Inflammatory macrophage (primary cell): Measurements from ENCODE around the gene CYP2C8.
"Not testable (repeated sequence)": the region's sequence is repeated elsewhere in the genome, so short reads cannot be mapped to it uniquely, and the experiment has no call there.

ENCODE experiments used
- DNase-seq, 2 donors: peaks; one replicate each; pipeline ENCODE4 v3.0.0-alpha.2; 2020 to 2022
- total RNA-seq, 18 experiments: gene quantifications; one replicate each; lab custom pipeline; 2026; ENCODE audit warnings: mixed read lengths in 6 of 18, inconsistent platforms in 2 of 18; lab: John Stamatoyannopoulos, UW

The CYP2C8 gene
- 0 to 0.18 (median 0) reads per million in 18 experiments for total RNA-seq

DNA sequence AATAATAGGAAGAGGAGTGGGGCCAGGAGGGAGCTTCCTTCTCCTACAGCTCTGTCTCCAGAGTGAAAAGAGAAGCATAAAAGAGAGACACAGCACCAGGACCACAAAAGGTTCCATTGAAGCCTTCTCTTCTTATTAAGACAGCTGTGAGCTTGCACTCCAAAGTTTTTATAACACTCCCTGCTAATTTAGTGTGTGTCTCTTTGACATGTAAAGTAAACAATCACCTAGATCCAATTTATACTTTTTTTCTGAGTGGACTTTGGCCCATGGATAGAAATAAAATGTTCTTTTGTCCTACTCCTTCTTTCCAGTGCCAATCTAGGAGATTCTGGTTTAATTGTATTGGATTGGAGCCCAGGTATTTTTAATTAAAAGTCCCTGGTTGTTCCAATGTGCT is at the start of gene CYP2C8:
Gene CYP2C8, minus strand, starts transcription at position 212 of the 400 bp plus-strand sequence. Its CDS starts 95 bp downstream, at position 117.
- no peak for DNase-seq

GRCh38 chr10:95116869-95117269 is 47.6 kb upstream of the CYP2C8 start:
- no peak for DNase-seq

DNA sequence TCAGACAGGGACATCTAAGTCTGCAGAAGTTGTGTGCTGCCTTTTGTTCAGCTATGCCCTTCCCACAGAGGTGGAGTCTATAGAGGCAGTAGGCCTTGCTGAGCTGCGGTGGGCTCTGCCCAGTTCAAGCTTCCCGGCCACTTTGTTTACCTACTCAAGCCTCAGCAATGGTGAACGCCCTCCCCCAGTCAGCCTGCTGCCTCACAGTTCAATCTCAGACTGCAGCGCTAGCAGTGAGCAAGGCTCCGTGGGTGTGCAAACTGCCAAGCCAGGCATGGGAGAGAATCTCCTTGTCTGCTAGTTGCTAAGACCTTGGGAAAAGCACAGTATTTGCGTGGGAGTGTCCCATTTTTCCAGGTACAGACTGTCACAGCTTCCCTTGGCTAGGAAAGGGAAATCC is 41.5 kb upstream of the CYP2C8 start:
- DNase-seq: not testable (repeated sequence)

GRCh38 chr10:95097805-95098204 is 28.5 kb upstream of the CYP2C8 start:
- DNase-seq: no peak

DNA sequence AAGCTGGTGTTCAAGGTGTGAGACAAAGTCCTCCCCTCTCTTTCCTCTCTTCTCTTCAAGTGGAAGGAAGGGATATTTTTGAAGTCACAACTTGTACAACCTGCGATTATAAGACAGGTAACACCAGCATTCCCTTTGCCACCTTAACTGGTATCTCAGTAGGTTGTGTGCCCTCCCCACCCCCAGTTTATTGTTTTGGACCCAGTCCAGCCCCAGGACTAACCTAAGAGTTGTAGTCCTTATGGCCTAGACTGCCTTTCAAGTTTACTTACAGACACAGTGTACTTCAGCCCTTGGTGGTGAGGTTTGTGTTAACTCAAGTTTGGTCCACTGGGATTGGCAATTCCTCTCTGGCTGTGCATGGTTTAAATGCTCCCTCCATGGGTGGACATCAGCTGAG is 26.8 kb upstream of the CYP2C8 start:
- no peak for DNase-seq

GRCh38 chr10:95079626-95080025 is 10.3 kb upstream of the CYP2C8 start:
- DNase-seq: not testable (repeated sequence)

GRCh38 chr10:95077556-95077955 is 8.3 kb upstream of the CYP2C8 start:
- DNase-seq: no peak

DNA sequence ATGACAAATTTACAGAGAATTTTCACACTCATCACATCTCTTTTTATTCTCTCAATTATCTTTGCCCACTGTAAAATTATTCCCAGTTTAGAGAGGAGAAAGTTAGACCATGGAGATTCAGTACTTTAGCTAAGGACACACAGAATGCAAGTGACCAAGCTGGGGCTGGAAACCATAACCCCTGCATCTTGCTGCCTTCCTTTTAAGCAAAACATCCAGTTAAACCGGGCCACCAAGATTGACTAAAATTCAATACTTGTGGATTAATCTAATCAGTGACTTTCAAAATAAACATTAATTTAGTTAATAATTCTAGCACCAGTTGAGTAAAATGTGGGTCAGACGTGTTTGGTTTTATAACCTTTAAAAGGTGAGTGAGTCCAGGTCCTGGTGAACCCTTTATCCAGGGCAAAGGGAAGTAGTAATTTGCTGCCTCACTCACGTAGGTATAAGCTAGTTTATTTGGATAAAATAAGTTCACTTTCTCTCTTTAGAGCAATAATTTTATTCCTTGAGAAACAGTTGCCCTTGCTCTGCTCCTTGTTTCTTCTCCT is 1.9 kb upstream of the CYP2C8 start:
- no peak for DNase-seq

DNA sequence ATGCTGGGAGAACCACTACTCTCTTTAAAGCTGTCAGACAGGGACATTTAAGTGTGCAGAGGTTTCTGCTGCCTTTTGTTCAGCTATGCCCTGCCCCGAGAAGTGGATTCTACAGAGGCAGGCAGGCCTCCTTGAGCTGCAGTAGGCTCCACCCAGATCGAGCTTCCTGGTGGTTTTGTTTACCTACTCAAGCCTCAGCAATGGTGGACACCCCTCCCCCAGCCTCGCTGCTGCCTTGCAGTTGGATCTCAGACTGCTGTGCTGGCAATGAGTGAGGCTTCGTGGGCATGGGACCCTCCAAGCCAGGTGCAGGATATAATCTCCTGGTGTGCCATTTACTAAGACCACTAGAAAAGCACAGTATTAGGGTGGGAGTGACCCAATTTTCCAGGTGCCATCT is 5.2 kb downstream of the CYP2C8 start:
- not testable (repeated sequence) for DNase-seq

GRCh38 chr10:95056744-95057363 is 12.4 kb downstream of the CYP2C8 start:
- no peak for DNase-seq

GRCh38 chr10:95049919-95050318 is 19.4 kb downstream of the CYP2C8 start:
- DNase-seq: no peak

GRCh38 chr10:95048206-95048605 is 21.1 kb downstream of the CYP2C8 start:
- DNase-seq: no peak

DNA sequence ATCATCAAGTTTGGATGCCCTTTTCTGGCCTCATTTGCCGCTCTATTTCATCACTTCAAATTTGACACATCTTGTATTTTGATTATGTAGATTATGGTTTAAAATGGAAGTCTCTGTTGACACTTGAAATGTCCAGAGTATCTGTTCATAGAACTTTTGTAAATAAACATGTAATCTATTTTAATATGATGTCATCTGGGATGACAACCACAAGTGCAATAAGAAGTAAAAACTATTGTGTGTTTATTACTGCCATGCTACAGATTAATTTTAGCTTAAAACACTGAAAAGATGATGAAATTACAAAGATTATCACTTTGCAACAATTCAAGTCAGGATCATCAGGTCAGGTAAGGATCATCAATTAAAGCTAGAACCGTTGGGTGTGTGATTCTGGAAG is 30.0 kb downstream of the CYP2C8 start:
- no peak for DNase-seq

- DNase-seq: no peak
Observed at GRCh38 chr10:95035332-95036295, 33.7 kb downstream of the CYP2C8 start.

GRCh38 chr10:95034401-95034800 is 34.9 kb downstream of the CYP2C8 start:
- no peak for DNase-seq

GRCh38 chr10:95031656-95032055 is 37.6 kb downstream of the CYP2C8 start:
- DNase-seq: no peak

DNA sequence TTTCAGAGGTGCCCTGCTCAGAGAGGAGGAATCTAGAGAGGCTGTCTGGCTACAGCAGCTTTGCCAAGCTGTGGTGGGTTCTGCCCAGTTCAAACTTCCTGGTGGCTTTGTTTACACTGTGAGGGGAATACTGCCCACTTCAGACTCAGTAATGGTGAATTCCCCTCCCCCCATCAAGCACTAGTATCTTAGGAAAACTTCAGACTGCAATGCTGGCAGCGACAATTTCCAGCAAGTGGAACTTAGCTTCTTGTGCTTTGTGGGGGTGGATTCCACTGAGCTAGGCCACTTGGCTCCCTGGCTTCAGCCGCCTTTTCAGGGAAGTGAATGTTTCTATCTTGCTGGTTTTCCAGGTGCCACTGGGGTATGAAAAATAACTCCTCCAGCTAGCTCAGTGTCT is 42.8 kb downstream of the CYP2C8 start:
- DNase-seq: no peak

DNA sequence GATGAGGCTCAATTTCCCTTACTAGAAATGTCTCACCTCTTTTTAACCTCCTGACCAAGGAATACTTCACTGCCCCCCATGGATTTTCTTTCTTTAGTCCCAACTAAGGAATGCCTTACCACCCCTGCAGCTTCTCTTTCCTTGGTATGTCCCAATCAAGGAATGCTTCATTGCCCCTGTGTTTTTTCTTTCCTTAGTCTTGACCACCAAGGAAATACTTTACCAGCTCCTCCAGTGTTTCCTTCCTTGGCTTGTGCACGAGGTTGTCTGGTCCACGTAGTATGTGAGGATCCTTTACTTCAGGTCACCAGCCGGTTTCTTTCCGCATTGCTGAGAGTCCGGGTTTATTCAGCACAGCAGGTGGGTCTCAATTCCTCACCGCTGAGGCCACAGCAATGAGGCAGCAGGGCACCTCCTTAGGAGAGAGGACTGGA is 71.5 kb downstream of the CYP2C8 start:
- DNase-seq: no peak

DNA sequence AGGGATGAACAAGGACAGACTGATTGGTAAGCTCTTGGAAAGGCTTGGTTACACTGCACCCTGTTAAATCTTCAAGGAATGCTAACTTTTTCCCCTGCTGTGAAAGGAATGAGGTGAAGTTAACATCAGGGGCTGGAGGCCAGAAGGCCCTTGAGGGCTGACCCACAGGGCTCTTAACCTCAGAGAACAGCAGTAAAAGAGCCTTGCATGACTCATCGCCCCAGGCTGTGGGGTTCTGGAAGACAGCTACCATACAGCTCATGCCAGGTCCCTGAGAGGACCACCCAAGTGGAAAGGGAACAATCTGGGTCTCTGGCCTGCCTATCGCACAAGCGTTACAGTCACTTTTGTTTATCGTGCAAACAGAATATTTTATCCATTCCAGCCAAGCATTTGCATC is 76.5 kb downstream of the CYP2C8 start:
- DNase-seq: no peak

DNA sequence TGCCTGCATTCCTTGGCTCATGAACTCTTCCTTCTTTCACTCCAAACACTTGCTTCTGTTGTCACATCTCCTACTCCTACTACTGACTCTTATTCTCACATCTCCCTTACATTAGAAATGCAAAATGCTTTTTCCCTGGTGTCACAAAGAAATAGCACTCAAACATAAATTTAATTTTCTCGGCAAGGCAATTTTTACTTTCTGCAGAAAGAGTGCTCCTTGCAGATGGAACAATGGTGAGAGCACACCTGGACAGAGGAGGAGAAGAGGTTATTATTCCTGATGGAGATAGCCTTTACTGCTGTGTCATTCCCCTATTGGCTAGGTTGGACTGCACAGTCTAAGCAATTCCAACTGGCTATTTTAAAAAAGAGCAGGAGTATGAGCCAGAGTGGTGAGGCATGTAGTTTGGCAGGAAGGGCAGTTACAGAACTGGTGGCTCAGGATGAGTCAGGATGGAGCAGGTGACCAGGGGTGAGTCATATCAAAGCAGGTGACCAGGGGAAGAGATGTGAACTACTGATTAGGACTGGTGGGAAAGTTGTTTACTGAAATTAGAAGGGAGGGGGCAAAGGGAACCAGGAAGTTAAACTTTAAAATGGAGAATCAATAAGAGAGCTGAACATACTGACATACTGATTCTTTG is 77.9 kb downstream of the CYP2C8 start:
- DNase-seq: no peak

DNA sequence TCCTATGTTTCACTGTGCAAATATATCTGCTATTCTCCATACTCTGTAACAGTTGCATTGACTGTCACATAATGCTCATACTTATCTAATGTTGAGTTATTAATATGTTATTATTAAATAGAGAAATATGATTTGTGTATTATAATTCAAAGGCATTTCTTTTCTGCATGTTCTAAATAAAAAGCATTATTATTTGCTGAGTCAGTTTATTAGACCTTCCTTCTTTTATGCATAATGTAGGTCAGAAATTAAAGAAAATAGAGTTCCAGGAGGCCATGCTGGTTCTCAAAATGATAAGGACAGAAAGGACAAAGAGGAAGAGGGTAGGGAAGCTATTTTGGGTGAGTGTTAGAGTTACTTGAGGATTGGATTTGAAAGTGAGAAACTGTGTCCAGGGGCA is 80.1 kb downstream of the CYP2C8 start:
- no peak for DNase-seq
